GM23338 (cell line): ENCODE measurements around the gene SIKE1.
"Not testable (repeated sequence)": the region's sequence is repeated elsewhere in the genome, so short reads cannot be mapped to it uniquely, and the experiment has no call there.

Experiments used
- CREB1 ChIP-seq: fragments of 250-450 bp; sonication (Bioruptor Pico); IDR thresholded peaks from 2 replicates; pipeline ENCODE4 v1.5.0; 2020; ENCODE audit warnings: low read depth, mild to moderate bottlenecking, moderate library complexity
- ETS1 ChIP-seq: IDR thresholded peaks from 2 replicates; pipeline ENCODE4 v1.6.1; 2016; ENCODE audit warnings: antibody characterized with exemption
- EZH2 ChIP-seq: fragments of 200-600 bp; sonication (generic); IDR thresholded peaks from one replicate; pipeline ENCODE4 v1.8.0; 2017; ENCODE audit warnings: antibody characterized with exemption, mild to moderate bottlenecking, low read depth; ENCODE audit not compliant: unreplicated experiment
- EZH2phosphoT487 ChIP-seq: fragments of 200-600 bp; sonication (generic); IDR thresholded peaks from one replicate; pipeline ENCODE4 v1.8.1; 2018; ENCODE audit warnings: antibody characterized with exemption; ENCODE audit not compliant: unreplicated experiment
- JUNB ChIP-seq: IDR thresholded peaks from one replicate; pipeline ENCODE4 v1.6.1; 2016; ENCODE audit warnings: antibody characterized with exemption; ENCODE audit not compliant: unreplicated experiment
- POLR2AphosphoS5 ChIP-seq: IDR thresholded peaks from 2 replicates; pipeline ENCODE4 v1.6.1; 2016; ENCODE audit warnings: antibody characterized with exemption, low read depth
- REST ChIP-seq: IDR thresholded peaks from one replicate; pipeline ENCODE4 v1.6.1; 2018; ENCODE audit warnings: antibody characterized with exemption; ENCODE audit not compliant: unreplicated experiment
- STAT1 ChIP-seq: IDR thresholded peaks from one replicate; pipeline ENCODE4 v1.6.1; 2016; ENCODE audit warnings: antibody characterized with exemption; ENCODE audit not compliant: unreplicated experiment
- ZNF114 ChIP-seq: fragments of 250-450 bp; sonication (Bioruptor Pico); IDR thresholded peaks from 2 replicates; pipeline ENCODE4 v1.5.0; 2020; ENCODE audit warnings: mild to moderate bottlenecking, moderate library complexity
- TF ChIP-seq, protein P1 (sequence below), 2 experiments: fragments of 200-600 bp in 1 of 2; sonication (generic) in 1 of 2; conservative IDR thresholded peaks; 2 replicates each; pipeline versions ENCODE4 v1.5.1 to v1.6.1; 2016 to 2017; ENCODE audit warnings: antibody characterized with exemption in 2 of 2, low read depth in 2 of 2, mild to moderate bottlenecking in 2 of 2, moderate library complexity in 1 of 2

DNA sequence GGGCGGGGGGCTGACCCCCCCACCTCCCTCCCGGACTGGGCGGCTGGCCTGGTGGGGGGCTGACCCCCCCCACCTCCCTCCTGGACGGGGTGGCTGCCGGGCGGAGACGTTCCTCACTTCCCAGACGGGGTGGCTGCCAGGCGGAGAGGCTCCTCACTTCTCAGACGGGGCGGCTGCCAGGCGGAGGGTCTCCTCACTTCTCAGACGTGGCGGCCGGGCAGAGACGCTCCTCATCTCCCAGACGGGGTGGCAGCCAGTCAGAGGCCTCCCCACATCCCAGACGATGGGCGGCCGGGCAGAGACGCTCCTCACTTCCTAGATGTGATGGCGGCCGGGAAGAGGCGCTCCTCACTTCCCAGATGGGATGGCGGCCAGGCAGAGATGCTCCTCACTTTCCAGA, 10.1 kb upstream of the SIKE1 start:
- not testable (repeated sequence) for TF ChIP-seq EZH2; CREB1 (CRISPR knock-in tag); ETS1; REST; STAT1; JUNB; EZH2phosphoT487; POLR2AphosphoS5; ZNF114 (CRISPR knock-in tag)
- TF ChIP-seq, protein P1, sequence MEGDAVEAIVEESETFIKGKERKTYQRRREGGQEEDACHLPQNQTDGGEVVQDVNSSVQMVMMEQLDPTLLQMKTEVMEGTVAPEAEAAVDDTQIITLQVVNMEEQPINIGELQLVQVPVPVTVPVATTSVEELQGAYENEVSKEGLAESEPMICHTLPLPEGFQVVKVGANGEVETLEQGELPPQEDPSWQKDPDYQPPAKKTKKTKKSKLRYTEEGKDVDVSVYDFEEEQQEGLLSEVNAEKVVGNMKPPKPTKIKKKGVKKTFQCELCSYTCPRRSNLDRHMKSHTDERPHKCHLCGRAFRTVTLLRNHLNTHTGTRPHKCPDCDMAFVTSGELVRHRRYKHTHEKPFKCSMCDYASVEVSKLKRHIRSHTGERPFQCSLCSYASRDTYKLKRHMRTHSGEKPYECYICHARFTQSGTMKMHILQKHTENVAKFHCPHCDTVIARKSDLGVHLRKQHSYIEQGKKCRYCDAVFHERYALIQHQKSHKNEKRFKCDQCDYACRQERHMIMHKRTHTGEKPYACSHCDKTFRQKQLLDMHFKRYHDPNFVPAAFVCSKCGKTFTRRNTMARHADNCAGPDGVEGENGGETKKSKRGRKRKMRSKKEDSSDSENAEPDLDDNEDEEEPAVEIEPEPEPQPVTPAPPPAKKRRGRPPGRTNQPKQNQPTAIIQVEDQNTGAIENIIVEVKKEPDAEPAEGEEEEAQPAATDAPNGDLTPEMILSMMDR (conservative IDR thresholded peaks at IDR 0.05; ENCODE audit: low read depth in 2 of 2): not testable (repeated sequence)
